T-helper 1 cell treated with Interleukin-12 subunit alpha and Interleukin-12 subunit beta and Interleukin-4 antibody, amounts not matched to agents 30 ng/mL and 1 ng/mL, for 36 hours (primary cell): ENCODE data around the gene ATXN7L1. TPM values are rescaled to one million over a fixed set of nuclear protein-coding genes. Genes with fewer than 3 reads are reported as not detected.

Source experiments
- total RNA-seq: library from RNA; stranded (reverse); gene quantifications from 2 replicates; pipeline ENCODE4 v1.2.3, GENCODE V29; 2022

The ATXN7L1 gene
- total RNA-seq, 1 donor from 2014 or later, result 13.5 TPM

Other genes with a start within 250 kb of the ATXN7L1 start
- gene CDHR3, start 86.7 kb upstream of the ATXN7L1 start, total RNA-seq, result 1.9 and 3.1 TPM in 2 replicates
- gene SYPL1, start 235.7 kb upstream of the ATXN7L1 start, total RNA-seq, result 27.4 and 29.3 TPM in 2 replicates